HT-29 (cell line): Measurements from ENCODE around the gene PTPRD. TPM values are rescaled to one million over a fixed set of nuclear protein-coding genes. Genes with fewer than 3 reads are reported as not detected.

Experiments used
- DNase-seq: peaks from one replicate; pipeline ENCODE4 v3.0.0-alpha.2; 2015; ENCODE audit warnings: low spot score
- total RNA-seq: library from RNA; depleted of rRNA; stranded (reverse); fragments of >200 nt; shearing (Covaris generic); gene quantifications from 2 replicates; pipeline ENCODE4 v1.2.3, GENCODE V29; 2014

PTPRD gene
- total RNA-seq, 1 experiment from 2014 or later, result not detected

- no peak for DNase-seq
These were observed 1777.5 kb downstream of the PTPRD start for GRCh38 chr9:8835291-8835690.

- DNase-seq, result no peak
These were observed 1779.8 kb downstream of the PTPRD start for GRCh38 chr9:8832955-8833354.

DNA sequence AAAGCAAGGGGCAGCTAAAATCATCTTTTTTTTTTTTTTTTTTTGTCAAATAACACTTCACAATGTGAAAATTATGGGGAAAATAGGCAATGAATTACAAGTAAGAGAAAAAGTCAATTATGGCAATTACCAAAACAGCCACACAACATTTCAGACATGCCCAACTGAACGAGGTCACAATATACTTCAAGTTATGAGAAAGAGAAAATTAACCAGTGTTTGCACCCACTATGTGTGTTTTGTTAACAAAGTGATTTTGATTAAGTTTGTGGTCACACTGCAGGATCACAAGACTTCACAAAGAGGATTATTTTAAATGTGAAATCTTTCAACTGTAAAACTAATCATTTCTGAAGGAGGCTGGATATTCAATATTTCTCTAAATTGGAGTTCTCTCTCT, 1780.4 kb downstream of the PTPRD start:
- no peak for DNase-seq

GRCh38 chr9:8831568-8831967, 1781.2 kb downstream of the PTPRD start:
- DNase-seq, result no peak

GRCh38 chr9:8826281-8826680, 1786.5 kb downstream of the PTPRD start:
- DNase-seq, result no peak

GRCh38 chr9:8825585-8826147, 1787.1 kb downstream of the PTPRD start:
- no peak for DNase-seq

DNA sequence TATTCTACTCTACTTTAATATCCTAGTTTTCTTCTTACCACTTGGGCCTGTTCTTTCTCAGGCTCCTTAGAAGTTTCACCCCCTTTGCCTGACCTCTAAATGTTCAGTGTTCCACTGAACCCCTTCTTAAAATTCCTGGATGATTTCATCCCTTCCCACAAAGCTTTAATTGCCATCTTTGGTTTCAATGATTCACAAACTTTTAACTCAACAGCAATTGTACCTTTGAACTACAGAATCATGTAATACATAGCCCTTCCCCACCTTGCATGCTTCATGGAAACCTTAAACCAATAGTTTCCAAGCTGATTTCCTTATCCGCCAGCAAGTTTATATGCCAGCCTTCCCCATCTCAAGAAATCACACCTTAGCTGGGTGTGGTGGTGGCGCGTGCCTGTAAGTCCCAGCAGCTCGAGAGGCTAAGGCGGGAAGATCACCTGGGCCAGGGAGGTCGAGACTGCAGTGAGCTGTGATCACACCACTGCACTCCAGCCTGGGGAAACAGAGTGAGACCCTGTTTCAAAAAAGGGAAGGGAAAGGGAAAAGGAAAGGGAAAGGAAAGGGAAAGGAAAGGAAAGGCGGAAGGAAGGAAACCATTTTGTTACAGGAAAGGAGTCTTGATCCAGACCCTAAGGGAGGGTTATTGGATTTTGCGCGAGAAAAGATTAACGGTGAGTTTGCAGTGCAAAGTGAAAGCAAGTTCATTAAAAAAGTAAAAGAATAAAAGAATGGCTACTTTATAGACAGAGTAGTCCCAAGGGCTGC, 1789.5 kb downstream of the PTPRD start:
- no peak for DNase-seq

- DNase-seq, result no peak
These were observed 1790.2 kb downstream of the PTPRD start for GRCh38 chr9:8822667-8823025.

DNA sequence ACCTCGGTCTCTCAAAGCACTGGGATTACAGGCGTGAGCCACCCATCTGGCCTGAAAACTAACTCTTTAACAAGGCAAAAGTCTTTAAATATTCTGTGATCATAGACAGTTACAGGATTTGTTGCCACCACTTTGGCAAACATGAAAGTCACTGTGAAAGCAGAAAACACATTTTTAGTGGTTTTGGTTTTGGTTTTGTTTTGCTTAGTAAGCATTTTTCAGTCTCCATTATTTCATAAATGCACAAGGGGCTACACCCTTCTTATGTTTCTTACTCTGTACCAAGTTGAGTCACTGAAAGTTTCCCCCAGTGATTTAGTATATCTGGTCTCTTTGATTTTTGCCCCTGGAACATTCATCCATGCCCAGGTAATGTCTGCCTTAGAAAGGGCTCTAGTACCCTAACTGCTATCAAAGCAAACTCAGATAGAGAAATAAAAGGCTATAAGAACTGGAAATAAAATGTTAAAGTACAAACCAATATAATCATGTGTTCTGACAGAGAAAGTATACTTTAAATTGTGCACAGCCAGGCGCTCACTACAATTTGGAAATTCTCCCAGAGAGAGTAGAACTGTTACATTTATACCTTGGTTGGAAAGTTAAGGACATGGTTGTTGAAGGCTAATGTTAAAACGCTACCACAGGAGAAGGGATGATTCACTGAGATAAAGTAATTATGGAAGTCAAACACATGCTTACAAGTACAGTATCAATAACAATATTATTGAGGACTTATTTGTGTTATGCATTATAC, 1790.7 kb downstream of the PTPRD start:
- no peak for DNase-seq

DNA sequence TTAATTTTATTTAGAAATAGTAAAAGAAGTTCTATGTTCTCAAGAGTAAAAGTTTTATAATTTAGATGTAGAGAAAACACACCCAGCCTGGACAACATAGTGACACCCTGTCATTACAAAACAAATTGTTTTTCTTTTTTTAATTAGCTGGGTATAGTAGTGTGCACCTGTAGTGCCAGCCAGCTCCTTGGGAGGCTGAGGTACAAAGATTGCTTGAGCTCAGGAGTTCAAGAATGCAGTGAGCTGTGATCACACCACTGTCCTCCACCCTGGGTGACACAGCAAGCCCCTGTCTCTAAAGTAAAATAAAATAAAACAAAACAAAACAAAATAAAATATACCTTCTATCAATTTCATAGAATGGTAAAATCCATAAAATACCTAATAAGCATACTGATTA, 1795.5 kb downstream of the PTPRD start:
- no peak for DNase-seq

DNA sequence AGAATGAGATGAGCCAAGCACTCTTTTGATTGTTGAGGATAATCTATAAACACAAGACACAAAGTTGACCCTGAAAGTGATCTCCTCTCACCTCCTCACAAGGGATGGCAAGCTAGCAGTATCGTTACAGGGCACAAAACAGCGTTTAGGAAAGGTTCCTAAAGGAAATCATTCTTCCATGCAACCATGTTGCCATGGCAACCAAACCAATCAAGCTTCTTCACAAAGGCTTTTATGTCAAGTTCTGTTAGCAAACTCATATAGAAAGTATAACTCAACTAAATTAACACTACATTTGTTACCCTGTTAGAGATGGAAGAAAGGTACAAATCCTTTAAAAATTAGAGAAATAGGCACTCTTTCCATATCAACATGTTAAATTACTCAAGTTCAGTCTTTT, 1796.4 kb downstream of the PTPRD start:
- DNase-seq, result no peak

GRCh38 chr9:8815931-8816330, 1796.9 kb downstream of the PTPRD start:
- no peak for DNase-seq

DNA sequence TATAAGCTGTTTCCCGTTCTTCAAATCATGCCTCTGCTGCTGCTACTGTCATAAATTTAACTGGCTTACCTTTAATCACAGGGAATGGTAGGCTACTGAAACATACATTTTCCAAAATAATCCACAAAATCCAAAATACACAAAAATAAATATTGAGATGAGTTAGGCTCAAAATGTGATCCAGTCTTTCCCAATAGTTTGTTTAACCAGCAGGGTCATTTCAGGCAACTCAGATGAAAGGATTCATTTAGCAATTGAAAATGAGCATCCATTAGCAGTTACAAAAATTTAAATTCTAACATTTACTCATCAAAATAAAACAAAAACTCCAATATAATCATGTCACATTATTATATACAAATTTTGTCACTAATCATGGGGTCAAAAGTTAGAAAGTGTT, 1797.6 kb downstream of the PTPRD start:
- no peak for DNase-seq

DNA sequence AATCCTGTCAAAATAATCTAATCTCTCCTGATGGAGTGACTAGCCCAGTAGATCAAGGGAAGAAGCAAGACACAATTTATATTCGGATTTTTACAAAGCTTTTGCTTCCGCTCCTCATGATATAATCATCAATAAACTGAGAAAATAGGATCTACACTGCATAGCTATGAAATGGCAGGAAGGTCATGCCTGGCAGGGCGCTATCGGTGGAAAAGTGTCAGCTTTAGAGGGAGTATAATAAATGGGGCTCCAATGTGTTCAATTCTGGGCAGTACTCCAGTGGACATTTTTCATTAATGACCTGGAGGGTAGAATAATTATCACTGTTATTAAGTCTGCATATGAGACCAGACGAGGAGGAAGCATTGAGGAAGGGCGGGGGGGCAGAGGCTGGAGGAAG, 1799.9 kb downstream of the PTPRD start:
- no peak for DNase-seq

DNA sequence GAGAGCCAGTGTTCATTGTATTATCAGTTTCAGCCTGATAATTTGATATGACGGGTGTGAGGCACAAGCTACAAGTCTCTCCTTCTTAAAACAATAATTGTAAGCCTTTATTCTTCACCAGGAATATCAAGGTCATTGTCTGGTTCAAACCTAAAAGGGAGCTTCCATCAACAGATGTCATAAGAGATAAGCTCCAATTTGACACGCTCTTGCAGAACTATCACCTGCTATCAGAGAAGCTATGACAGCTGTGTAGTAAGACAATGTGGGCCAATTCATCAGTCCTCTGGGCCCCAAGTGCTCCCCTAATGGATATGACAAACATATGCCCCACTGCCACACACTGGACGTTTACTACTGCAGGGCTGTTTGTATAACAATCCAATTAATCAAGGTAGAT, 1803.1 kb downstream of the PTPRD start:
- DNase-seq, result no peak

GRCh38 chr9:8806150-8806549, 1806.7 kb downstream of the PTPRD start:
- DNase-seq, result no peak

GRCh38 chr9:8804613-8805012, 1808.2 kb downstream of the PTPRD start:
- DNase-seq, result no peak

GRCh38 chr9:8802242-8802641, 1810.6 kb downstream of the PTPRD start:
- DNase-seq, result no peak

DNA sequence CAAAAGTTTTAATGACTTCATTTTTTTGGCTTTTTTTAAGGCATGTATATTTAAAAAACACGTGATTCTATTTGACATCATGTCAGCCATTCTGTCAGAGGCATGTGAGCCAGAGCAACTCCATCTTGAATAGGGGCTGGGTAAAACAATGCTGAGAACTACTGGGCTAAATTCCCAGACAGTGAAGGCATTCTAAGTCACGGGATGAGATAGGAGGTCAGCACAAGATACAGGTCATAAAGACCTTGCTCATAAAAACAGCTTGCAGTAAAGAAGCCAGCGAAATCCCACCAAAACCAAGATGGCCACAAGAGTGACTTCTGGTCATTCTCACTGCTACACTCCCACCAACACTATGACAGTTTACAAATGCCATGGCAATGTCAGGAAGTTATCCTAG, 1812.6 kb downstream of the PTPRD start:
- no peak for DNase-seq

DNA sequence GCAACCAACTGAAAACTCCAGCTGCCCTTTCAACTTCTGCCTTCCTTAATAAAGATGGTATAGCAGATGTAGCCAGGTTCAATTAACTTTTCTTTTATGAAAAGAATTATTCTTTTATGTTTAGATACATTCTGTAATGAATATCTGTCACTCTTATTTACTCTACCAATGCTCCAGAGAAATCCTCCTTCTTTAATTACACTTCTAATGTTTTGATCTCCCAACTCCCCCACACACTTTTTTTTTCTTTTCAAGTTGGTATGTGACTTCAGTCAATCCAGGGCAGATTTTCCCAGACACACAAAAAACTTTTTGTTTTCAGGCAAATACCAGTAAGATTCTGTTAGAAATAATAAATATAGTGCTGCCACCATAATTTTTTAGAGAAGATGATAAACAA, 1813.2 kb downstream of the PTPRD start:
- no peak for DNase-seq

- DNase-seq, result no peak
These were observed 1813.6 kb downstream of the PTPRD start for GRCh38 chr9:8799206-8799605.

GRCh38 chr9:8784838-8785237, 1828.0 kb downstream of the PTPRD start:
- no peak for DNase-seq

DNA sequence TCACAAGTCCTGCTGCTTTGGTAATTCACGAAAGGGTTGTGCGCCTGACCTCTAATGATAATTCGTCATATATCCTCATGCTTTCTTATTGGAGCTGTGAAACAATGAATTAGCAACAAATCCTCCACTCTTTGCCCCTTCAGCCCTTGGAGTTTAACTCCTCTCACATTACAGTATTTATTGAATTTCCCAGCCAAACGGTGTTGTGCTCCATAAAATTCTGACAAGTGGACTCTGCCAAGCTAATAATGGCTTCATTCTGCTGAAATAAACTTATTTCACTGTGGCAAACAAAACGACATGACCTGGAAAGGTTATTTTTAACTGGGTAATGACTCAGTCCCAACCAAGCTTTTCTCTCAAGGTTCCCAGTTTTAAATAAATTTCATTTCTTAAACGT, 1828.9 kb downstream of the PTPRD start:
- DNase-seq, result no peak
